K562 (cell line): ENCODE results near the gene PPM1M. TPM values are rescaled to one million over a fixed set of nuclear protein-coding genes. Genes with fewer than 3 reads are reported as not detected.
A peak's percentile ranks its signal among the peaks of the same experiment; 100 is the strongest.

ENCODE experiments used
- ATF6 ChIP-seq: sonication (generic); formaldehyde crosslinking; IDR thresholded peaks from 2 replicates; pipeline ENCODE4 v1.4.0; 2020; ENCODE audit warnings: mild to moderate bottlenecking, missing genetic modification reagents
- BHLHE40 ChIP-seq: IDR thresholded peaks from 2 replicates; pipeline ENCODE4 v1.6.1; 2011; ENCODE audit warnings: low read length, improper control_type of control experiment
- BRCA1 ChIP-seq, 2 experiments: fragments of 450-650 bp in 1 of 2; sonication (generic) in 1 of 2; formaldehyde crosslinking in 1 of 2; IDR thresholded peaks; 2 replicates each; pipeline versions ENCODE4 v1.5.0 to v1.6.1; 2017 to 2020; ENCODE audit warnings: mild to moderate bottlenecking in 1 of 2, missing genetic modification reagents in 1 of 2
- FOXA3 ChIP-seq, 2 experiments: fragments of 450-650 bp in 1 of 2; sonication (generic) in 1 of 2; formaldehyde crosslinking; IDR thresholded peaks in 1 of 2; conservative IDR thresholded peaks in 1 of 2; 2 replicates each; pipeline versions ENCODE4 v1.4.0 to v1.8.0; 2020 to 2022; ENCODE audit warnings: mild to moderate bottlenecking in 2 of 2, missing genetic modification reagents in 1 of 2
- GTF2A2 ChIP-seq: IDR thresholded peaks from 2 replicates; pipeline ENCODE4 v1.6.1; 2016; ENCODE audit warnings: mild to moderate bottlenecking, missing genetic modification characterization, missing compliant biosample characterization
- HMGXB4 ChIP-seq: sonication (generic); formaldehyde crosslinking; IDR thresholded peaks from 2 replicates; pipeline ENCODE4 v1.8.1; 2023; ENCODE audit warnings: mild to moderate bottlenecking, missing genetic modification reagents
- MYC ChIP-seq, 2 experiments: fragments of 250-450 bp in 1 of 2; sonication (Bioruptor Pico) in 1 of 2; IDR thresholded peaks; 2 replicates each; pipeline versions ENCODE4 v1.5.1 to v1.6.1; 2012 to 2021; ENCODE audit warnings: low read depth in 2 of 2, borderline replicate concordance in 1 of 2, improper control_type of control experiment in 1 of 2, low read length in 1 of 2, mild to moderate bottlenecking in 1 of 2, moderate library complexity in 1 of 2
- NR0B1 ChIP-seq: fragments of 450-650 bp; IDR thresholded peaks from one replicate; pipeline ENCODE4 v1.6.1; 2018; ENCODE audit warnings: mild to moderate bottlenecking, moderate library complexity; ENCODE audit not compliant: partially characterized antibody
- NR2C2 ChIP-seq, 2 experiments: fragments of 200-800 bp in 1 of 2; sonication (Bioruptor generic) in 1 of 2; sonication (generic) in 1 of 2; formaldehyde crosslinking in 1 of 2; IDR thresholded peaks; 2 replicates each; pipeline versions ENCODE4 v1.6.1 to v1.8.0; 2016 to 2022; ENCODE audit warnings: mild to moderate bottlenecking in 1 of 2, missing compliant biosample characterization in 1 of 2, missing genetic modification characterization in 1 of 2, missing genetic modification reagents in 1 of 2
- TAL1 ChIP-seq: fragments of 450-650 bp; IDR thresholded peaks from 2 replicates; pipeline ENCODE4 v1.6.1; 2016; ENCODE audit warnings: mild to moderate bottlenecking
- ZC3H4 ChIP-seq: sonication (generic); formaldehyde crosslinking; IDR thresholded peaks from 2 replicates; pipeline ENCODE4 v1.9.0; 2021; ENCODE audit warnings: missing genetic modification reagents, borderline replicate concordance
- ZFX ChIP-seq: sonication (generic); formaldehyde crosslinking; IDR thresholded peaks from 2 replicates; pipeline ENCODE4 v1.8.0; 2022; ENCODE audit warnings: mild to moderate bottlenecking, missing genetic modification reagents, moderate library complexity
- ZNF586 ChIP-seq: fragments of 450-650 bp; formaldehyde crosslinking; conservative IDR thresholded peaks from 2 replicates; pipeline ENCODE4 v1.4.0; 2020; ENCODE audit warnings: mild to moderate bottlenecking, moderate library complexity
- polyA plus RNA-seq, 8 experiments: library from polyadenylated mRNA; depleted of rRNA in 4 of 8; stranded (reverse) in 5 of 8; unstranded in 3 of 8; fragments of >200 nt; fragmentation: Nextera tagmentation in 2 of 8; fragmentation: Illumina TruSeq in 1 of 8; extraction: Ambion mirVana in 2 of 8; extraction: Trizol in 1 of 8; gene quantifications; 2 replicates each; pipeline versions ENCODE4 v1.2.1 to v1.2.3, GENCODE V29; 2011 to 2014; ENCODE audit warnings: inconsistent platforms in 1 of 8, missing spikeins in 1 of 8
- total RNA-seq, 7 experiments: library from RNA; depleted of rRNA in 6 of 7; stranded (reverse); fragments of >200 nt in 6 of 7; fragmentation: Illumina TruSeq in 2 of 7; extraction: Trizol in 2 of 7; gene quantifications; 2 replicates each; pipeline versions ENCODE4 v1.2.1 to v1.2.3, GENCODE V29; 2011 to 2021; ENCODE audit warnings: low replicate concordance in 1 of 7
- TF ChIP-seq, protein P1 (sequence below): sonication (generic); IDR thresholded peaks from 2 replicates; pipeline ENCODE4 v1.6.1; 2016
- TF ChIP-seq, protein P2 (sequence below): sonication (generic); formaldehyde crosslinking; IDR thresholded peaks from 2 replicates; pipeline ENCODE4 v1.8.0; 2023; ENCODE audit warnings: mild to moderate bottlenecking, missing genetic modification reagents
- TF ChIP-seq, protein P3 (sequence below): sonication (generic); formaldehyde crosslinking; IDR thresholded peaks from 2 replicates; pipeline ENCODE4 v1.8.1; 2023; ENCODE audit warnings: mild to moderate bottlenecking, missing genetic modification reagents

The PPM1M gene
- total and polyA plus RNA-seq, 9 of the 15 experiments (the other 6 are each of a cell fraction or from before 2014, with no cell fraction given), result 1.4 to 9.2 (median 4.4) TPM

- no peak for TF ChIP-seq FOXA3 (CRISPR knock-in tag; conservative IDR thresholded peaks at IDR 0.05 in 1 of 2, IDR thresholded peaks at IDR 0.05 in 1 of 2)
- TF ChIP-seq NR2C2 (CRISPR knock-in tag; IDR thresholded peaks at IDR 0.05), result no peak; the same call in 1 of the 2 replicates
- TF ChIP-seq NR2C2 (tag; IDR thresholded peaks at IDR 0.05), result peak; percentile 63
- no peak for TF ChIP-seq ATF6
- TF ChIP-seq ZC3H4, result peak; percentile 70; the same call in 1 of the 2 replicates
- 0 out of 2 replicates have a peak, but pooled peaks have one; percentile 21 for TF ChIP-seq HMGXB4 (CRISPR knock-in tag)
- no peak for TF ChIP-seq BRCA1 (IDR thresholded peaks at IDR 0.05)
- TF ChIP-seq BRCA1 (CRISPR knock-in tag; IDR thresholded peaks at IDR 0.05), result no peak
- TF ChIP-seq, protein P1, sequence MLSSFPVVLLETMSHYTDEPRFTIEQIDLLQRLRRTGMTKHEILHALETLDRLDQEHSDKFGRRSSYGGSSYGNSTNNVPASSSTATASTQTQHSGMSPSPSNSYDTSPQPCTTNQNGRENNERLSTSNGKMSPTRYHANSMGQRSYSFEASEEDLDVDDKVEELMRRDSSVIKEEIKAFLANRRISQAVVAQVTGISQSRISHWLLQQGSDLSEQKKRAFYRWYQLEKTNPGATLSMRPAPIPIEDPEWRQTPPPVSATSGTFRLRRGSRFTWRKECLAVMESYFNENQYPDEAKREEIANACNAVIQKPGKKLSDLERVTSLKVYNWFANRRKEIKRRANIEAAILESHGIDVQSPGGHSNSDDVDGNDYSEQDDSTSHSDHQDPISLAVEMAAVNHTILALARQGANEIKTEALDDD, result no peak
- no peak for TF ChIP-seq NR0B1
- TF ChIP-seq, protein P2, sequence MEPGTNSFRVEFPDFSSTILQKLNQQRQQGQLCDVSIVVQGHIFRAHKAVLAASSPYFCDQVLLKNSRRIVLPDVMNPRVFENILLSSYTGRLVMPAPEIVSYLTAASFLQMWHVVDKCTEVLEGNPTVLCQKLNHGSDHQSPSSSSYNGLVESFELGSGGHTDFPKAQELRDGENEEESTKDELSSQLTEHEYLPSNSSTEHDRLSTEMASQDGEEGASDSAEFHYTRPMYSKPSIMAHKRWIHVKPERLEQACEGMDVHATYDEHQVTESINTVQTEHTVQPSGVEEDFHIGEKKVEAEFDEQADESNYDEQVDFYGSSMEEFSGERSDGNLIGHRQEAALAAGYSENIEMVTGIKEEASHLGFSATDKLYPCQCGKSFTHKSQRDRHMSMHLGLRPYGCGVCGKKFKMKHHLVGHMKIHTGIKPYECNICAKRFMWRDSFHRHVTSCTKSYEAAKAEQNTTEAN (CRISPR knock-in tag), result 0 out of 2 replicates have a peak, but pooled peaks have one; percentile 32
- TF ChIP-seq MYC (IDR thresholded peaks at IDR 0.05; ENCODE audit: low read depth, low read length), result peak; percentile 35; the same call in 1 of the 2 replicates
- no peak for TF ChIP-seq MYC (CRISPR knock-in tag; IDR thresholded peaks at IDR 0.05; ENCODE audit: borderline replicate concordance, low read depth)
- peak; percentile 84 for TF ChIP-seq ZFX (CRISPR knock-in tag)
- TF ChIP-seq, protein P3, sequence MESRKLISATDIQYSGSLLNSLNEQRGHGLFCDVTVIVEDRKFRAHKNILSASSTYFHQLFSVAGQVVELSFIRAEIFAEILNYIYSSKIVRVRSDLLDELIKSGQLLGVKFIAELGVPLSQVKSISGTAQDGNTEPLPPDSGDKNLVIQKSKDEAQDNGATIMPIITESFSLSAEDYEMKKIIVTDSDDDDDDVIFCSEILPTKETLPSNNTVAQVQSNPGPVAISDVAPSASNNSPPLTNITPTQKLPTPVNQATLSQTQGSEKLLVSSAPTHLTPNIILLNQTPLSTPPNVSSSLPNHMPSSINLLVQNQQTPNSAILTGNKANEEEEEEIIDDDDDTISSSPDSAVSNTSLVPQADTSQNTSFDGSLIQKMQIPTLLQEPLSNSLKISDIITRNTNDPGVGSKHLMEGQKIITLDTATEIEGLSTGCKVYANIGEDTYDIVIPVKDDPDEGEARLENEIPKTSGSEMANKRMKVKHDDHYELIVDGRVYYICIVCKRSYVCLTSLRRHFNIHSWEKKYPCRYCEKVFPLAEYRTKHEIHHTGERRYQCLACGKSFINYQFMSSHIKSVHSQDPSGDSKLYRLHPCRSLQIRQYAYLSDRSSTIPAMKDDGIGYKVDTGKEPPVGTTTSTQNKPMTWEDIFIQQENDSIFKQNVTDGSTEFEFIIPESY (CRISPR knock-in tag), result no peak; the same call in 1 of the 2 replicates
- no peak for TF ChIP-seq TAL1
- no peak for TF ChIP-seq ZNF586 (CRISPR knock-in tag)
- no peak for TF ChIP-seq GTF2A2 (tag)
- TF ChIP-seq BHLHE40, result no peak
Observed at GRCh38 chr3:52277972-52278509, 32.5 kb downstream of the PPM1M start (continued).
